GM19035 (cell line): Measurements from ENCODE around the gene CLCNKA.
"Not testable (repeated sequence)": the region's sequence is repeated elsewhere in the genome, so short reads cannot be mapped to it uniquely, and the experiment has no call there.

Experiments
- ATAC-seq: cut with Tn5 transposase; IDR thresholded peaks from one replicate; pipeline ENCODE4 v1.9.1; 2021; ENCODE audit not compliant: unreplicated experiment

The CLCNKA gene

DNA sequence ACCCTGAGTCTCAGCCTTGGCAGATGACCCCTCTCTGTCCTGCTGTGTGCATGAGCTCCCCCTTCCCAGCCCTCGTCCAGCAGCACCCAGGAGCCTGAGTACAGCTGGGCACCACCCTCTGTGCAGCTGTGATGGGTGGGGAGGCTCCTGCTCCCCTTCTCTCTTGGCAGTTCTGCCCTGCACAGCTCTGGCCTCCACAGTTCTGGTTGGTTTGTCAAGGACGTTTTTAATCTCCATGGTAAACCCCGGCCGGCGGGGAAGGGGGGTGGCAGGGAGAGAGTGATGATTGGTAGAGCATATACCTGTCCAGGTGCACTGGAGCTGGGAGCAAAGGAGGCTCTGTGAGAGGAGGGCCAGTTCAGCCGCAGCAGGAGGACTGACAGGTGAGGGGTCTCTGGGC lies at the start of gene CLCNKA:
CLCNKA (plus strand) TSS at position 356 of the 400 bp plus-strand sequence. CDS start 584 bp downstream, outside the sequence.
- no peak for ATAC-seq

DNA sequence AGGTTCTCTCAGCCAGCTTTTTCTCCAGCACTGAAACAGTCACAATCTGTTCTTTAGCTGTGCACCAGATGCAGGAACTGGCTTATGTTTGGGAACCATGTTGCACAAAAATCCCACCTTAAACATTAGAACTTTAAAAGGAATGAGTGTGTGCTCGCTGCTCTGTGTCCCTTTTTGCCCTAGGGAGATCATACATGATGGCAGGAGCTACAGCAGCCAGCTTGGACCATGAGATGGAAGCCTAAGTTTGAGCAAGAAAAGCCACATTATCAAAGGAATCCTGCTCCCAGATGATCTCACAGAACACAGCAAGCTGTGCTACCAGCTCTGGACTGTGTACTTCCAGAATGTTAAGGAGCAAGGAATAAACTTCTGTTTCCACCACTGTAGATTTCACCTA lies 49.4 kb upstream of the CLCNKA start:
- no peak for ATAC-seq

DNA sequence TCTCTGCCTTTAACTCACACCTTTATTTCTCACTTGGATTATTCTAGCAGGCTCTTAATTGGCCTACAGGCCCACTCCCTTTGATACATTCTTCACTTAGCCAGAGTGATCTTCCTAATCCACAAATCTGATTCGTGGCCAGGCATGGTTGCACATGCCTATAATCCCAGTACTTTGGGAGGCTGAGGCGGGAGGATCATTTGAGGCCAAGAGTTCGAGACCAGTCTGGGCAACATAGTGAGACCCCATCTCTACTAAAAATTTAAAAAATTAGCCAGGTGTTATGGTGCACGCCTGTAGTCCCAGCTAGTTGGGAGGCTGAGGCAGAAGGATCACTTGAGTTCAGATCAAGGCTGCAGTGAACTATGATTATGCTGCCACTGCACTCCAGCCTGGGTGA lies 48.1 kb upstream of the CLCNKA start:
- no peak for ATAC-seq

DNA sequence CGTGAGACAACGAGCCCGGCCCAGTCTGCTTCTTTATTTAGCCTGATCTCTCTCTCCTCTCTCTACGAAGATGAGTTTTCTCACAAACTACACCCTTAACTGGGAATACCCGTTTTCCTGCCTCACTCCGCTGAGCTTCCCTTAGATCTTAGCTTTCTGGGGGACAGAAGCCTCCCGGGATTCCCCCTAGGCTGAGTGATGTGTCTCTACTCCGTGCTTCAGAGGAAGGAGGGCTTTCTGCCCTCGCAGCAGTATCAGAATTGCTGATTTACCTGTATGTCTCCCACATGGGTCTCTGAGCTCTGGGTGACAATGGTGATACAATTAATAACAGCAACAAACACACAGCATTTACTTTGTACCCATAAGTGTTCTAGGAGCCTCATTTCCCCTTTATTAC lies 47.0 kb upstream of the CLCNKA start:
- ATAC-seq = peak; percentile 38

DNA sequence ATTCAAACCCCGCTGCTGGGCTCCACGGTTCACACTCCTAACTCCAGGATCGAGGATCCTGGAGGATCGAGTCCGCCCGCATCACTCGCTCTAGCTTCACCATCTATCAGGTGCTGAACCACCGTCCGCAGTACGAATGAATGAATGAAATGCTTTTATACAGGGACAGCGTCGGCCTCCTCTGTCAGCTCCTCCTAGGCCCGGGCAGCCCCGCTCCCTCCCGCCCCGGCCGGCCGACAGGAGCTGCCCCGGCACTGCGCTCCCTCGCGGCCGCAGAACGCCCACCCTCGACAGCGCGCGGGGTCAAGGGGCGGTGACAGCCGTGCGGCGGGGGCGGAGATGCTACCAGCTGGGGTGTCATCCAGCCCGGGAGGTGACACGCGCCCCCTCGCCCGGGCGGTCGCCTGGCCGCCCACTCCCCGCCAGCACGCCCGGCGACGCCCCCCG lies 46.5 kb upstream of the CLCNKA start:
- ATAC-seq = peak; percentile 54

DNA sequence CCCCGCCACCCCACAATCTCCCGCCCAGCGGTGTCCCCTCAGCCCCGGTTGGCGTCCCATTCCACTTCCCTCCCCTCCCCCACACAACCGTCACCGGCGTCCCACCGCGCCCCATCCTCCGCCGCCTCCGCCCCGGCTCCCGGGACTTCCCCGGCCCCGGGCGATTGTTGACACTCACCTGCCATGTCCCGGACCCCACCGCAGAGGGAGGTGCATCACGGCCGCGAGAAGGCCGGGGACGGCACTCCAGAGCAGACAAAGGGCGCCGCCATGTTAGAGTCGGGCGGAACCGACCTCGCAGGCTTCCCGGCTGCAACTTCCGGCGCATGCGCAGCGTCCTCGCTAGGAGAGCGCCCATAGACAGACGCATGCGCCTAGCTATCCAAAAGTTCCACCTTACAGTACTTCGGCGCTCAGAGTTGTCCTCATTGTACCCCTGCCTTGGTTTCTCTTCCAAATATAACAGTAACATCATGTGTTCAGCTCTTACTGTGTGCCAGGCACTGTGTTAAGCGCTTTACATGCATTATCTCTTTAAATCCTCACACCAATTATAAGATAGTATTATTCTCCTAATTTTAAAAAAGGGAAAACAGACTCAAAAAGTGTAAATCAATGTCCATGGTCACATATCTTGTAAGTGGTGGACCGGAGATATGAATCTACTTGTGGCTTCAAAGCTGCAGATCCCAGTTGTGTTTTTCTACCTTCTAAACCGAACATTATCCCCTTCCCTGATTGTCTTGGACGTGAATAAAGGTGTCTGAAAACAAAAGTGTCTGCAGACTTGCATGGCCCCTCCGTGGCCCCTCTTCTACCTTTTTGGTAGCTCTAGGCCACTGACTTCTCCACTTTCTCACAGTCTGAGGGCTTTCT lies 45.8 kb upstream of the CLCNKA start, which contains the start of gene ZBTB17:
ZBTB17 (minus strand) TSS at position 297 of the 876 bp plus-strand sequence. CDS start 27,606 bp downstream, outside the sequence.
- peak; percentile 85 for ATAC-seq

DNA sequence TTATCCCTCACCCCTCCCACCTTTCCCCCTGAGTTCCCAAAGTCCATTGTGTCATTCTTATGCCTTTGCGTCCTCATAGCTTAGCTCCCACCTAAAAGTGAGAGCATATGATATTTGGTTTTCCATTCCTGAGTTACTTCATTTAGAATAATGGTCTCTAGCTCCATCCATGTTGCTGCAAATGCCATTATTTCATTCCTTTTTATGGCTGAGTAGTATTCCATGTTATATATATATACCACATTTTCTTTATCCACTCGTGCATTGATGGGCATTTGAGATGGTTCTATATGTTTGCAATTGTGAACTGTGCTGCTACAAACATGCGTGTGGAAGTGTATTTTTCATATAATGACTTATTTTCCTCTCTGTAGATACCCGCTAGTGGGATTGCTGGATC lies 43.9 kb upstream of the CLCNKA start:
- not testable (repeated sequence) for ATAC-seq

DNA sequence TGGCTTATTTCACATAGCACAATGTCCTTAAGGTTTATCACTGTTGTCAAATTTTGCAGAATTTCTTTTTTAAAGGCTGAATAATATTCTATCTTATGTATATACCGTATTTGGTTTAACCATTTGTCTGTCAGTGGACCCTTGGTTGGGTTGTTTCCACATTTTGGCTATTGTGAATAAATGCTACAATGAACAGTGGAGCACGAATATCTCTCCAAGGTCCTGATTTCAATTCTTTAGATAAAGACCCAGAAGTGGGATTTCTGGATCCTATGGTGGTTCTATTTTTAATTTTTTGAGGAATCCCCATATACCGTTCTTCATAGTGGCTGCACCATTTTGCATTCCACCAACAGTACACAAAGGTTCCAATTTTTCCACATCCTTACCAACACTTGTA lies 40.2 kb upstream of the CLCNKA start:
- no peak for ATAC-seq

DNA sequence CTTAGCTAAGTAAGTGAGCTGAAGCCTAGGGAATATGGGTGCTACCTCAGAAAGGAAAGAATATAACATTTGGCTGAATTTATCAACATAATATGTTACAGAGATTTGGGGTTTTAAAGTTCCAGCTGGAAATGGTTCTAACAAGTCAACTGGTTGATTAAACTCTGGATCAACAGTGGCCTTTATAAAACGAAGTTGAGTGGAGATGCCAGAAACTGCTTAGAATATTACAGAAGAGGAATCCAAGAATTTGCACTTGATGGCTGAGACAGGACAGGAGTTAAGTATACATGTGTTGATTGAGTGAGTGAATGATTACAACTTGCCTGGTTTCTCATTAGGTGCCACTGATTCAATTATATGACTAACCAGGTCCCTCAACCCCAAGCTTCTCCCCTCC lies 38.6 kb upstream of the CLCNKA start:
- ATAC-seq = no peak

DNA sequence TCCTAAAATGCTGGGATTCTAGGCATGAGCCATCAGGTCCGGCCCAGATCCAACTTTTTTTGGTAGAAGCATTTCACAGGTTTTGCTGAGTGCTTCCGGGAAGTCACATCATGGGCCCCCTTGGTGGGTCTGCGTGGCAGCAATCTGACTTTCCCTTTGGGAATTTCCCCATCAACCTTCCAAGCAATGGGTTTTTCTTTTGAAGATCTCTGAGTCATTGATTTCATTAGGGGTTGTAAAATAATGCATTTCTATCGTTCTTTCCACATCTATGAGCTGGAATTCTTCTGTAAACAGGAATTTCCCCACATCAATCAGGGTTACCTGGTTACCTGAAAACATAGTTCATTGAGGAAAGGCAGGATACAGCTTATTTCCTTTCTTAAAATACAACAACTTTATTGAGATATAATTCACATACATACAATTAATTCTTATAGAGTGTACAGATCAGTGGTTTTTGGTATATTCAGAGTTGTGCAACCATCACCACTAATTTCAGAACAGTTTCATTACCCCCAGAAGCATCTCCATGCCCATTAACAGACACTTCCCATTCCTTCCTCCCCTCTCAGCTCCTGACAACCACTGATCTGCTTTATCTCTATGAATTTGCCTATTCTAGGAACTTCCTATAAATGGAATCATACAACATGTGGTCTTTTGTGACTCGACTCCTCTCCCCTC lies 36.1 kb upstream of the CLCNKA start:
- ATAC-seq = no peak

DNA sequence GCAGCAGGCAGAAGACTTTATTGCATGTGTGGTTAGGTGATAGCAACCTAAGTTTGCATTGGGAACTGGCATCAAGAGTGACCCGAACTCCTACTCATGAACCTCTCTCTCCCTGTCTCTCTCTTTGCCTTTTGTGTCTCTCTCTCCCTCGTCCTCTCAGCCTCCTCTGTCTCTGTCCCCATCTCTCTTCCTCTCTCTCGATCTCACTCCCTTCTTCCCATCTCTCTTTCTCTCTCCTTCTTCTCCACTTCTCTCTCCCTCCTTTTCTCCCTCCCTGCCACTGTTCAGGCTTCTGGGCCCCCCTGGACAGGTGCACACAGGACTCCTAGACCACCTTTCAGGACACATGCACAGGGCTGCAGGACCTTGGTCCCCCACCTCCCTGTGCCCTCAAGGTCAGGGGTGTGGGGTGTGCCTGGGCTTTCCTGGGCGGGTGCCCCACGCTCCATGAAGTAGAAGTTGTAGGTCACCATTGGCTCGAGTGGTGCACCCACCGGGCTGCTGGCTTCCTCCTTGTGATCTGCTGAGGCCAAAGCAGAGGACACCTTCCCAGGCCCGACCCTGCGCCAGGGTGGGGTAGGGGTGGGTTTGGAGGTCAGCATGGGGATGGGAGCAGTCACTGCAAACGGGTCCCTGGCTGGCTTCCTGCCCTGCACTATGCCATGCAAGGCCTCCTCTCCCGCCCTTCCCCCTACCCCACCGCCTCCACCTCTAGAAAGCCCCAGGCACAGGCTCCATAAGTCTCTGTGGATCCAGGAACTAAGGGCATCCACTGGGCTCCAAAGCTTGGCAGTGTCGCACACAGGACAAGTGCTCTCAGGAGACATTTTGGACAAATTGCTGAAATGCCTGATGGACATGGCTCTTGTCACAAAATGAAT lies 32.7 kb upstream of the CLCNKA start:
- ATAC-seq = no peak

DNA sequence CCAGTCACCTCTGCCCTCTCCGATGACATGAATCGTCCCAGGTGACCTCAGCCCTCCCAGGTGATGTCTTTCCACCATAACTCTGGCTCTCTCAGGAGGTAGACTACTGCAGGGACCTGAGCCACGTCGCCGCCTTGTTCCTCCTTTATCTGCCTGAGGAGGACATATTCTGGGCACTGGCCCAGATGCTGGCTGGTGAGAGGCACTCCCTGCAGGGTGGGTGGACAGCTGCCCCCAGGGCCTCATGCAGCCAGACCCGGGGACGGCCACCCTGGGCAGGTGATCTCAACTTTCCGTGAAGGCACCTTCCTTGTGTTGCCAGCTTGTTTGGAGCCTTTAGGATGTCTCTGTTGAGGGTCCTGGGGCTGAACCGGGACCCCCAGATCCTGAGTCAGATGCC lies 32.1 kb upstream of the CLCNKA start:
- no peak for ATAC-seq

DNA sequence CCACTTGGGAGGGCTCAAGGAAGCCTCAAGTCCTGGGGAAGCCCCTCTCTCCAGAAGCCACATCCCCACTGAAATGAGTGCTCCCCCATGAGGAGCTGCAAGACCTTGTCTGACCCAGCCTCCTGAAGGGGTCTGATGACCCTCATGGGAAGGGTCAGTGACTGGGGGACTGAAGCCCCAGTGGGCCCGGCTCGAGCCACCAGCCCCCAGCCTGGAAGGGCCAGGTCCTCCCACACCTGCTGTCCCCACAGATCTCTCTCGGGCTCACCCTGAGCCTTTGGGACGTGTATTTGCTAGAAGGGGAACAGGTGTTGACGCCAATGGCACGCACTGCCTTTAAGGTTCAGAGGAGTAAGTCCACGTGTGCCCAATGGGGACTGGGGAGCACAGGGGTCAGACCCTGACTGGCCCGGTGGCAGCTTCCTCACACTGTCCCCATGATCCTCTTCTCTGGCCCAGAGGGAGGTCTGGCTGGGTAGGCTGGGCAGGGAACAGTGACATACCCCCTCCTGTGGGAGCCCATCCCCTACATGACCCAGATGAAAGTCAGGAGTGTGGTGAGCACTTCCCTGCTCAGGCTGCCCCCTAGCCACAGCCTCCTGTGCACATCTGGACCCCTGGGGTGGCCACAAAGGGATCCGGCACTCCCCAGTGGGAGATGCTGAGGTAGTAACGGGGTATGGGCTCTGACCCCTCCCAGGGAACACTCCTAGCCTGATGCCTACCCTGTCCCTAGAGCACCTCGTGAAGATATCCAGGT lies 30.2 kb upstream of the CLCNKA start:
- no peak for ATAC-seq

DNA sequence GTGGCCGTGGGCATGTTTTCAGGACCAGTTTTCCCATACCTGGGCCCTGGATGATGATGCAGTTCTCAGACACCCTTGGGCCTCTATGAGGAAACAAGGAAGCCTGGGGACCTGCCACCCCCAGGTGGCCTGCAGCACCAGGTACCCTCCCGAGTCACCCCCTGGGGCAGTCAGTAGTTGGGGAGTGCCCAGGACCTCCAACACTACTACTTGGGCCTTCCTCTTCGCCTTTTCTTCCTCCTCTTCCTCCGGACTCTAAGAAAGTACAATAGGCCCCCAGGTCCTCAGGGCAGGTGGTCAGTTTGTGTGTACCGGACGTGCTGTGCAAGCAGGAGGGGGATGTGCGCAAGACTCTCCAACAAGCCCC lies 29.7 kb upstream of the CLCNKA start:
- ATAC-seq = no peak

DNA sequence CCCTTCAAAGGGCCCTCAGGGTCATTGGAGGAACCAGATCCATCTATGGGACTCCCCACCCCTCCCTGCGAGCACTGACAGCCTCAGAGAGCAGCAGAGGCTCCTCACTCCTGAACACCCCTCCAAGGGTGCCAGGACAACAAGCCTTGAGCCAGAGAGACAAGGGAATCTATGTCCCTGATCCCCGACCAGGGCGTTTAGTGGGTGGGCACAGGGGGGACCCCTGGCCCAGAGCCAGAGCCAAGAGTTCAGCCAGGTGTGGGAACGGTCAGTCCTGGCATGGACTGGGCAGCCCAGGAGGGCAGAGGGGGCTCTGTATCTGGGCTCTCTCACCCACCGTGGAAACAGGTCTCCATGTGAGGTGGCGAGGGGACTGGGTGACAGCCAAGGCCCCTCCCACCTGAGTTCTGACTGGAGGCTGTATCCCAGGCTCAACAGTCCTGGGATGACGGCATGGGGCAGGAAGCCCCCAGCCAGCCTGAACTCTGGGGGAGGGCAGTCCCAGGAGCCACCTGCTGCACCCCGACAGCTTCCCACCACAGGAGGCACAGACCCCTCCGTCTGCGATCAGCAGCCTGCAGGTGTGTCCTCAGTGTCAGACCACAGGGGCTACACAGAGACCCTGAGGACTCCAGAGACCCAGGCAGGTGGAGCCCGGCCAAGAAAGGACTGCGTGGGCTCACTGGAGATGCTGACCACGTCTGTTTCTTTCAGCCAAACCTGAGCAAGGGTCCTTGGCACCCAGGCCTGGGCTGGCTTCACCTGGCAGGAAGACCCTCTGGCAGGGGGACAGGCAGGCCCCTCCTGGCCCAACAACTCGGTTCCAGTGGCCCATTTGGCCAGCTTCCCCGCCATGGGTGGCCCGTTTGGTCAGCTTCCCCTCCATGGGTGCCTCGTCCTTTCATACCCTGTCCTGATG lies 29.0 kb upstream of the CLCNKA start:
- no peak for ATAC-seq

DNA sequence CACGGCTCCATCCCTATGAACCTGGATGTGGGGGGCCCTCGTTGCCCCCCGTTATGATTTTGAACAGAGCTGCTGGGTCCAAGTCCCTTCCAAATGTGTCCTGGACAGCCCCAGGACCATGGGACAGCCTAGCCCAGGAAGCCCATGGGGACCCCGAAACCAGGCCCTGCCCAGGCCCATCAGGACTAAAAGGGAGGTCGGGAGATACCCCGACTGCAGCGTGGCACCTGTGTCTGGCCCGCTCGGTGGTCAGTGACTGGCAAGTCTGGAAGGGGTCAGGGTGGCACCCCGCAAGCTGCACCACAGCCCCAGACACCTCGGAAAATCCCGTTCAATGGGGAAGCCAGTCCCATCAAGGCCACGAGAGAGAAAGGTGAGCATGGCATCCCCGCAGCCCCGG lies 28.2 kb upstream of the CLCNKA start:
- ATAC-seq = no peak

DNA sequence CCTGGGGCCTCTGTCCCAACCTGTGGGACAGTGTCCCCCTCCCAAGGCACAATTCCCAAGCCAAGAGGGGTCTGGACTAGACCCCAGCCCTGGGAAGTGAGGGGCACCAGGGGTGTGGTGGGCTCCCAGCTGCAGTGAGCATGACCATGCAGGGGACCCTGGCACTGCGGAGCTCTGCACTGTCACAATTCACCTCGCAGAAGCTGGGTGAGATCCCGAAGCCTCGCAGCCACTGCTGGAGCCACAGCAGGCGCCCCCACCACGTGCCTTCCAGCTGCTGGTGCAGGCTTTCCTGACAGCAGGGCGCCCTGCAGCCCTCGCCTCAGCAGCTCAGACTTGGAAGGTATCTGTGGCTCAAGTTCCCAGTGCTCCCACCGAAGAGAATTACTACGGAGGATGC lies 27.8 kb upstream of the CLCNKA start:
- ATAC-seq = no peak

DNA sequence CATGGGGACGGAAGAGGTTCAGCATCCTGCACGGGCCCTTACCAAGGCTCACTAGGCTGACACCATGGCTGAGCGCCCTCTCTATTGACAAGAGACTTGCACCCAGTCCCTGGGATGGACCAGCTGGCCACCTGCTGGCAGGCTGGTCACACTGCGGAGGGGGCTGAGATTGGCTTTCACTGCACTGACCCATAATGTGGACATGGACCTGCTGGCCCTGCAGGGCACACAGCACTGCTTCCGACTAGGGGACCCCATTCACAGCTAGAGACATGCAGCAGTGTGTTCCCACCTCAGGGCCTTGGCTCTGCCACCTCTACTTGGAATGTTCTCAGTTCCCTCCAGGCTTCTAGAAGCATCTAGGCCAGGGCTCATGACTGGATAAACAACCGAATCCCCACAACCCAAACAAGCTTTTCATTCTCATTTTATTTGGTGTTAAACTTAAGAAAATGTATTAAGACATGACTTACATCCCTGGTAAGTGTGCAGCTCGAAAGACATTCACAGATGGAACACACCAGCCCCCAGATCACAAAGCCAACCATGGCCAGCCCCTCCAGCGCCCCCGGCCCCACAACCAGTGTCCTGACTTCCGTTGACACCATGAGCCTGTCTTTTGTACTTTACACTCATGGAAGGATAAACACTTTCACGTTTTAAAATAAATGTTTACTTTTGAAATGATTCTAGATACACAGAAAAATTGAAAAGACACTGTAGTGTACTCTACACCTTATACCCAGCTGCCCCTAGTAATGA lies 27.1 kb upstream of the CLCNKA start:
- no peak for ATAC-seq
